HG03025 (cell line): ENCODE data around the gene KRT6A.

Source experiments
- ATAC-seq: cut with Tn5 transposase; IDR thresholded peaks from one replicate; pipeline ENCODE4 v1.9.1; 2021; ENCODE audit warnings: mild to moderate bottlenecking, moderate library complexity; ENCODE audit not compliant: unreplicated experiment, low FRiP score

The KRT6A gene

DNA sequence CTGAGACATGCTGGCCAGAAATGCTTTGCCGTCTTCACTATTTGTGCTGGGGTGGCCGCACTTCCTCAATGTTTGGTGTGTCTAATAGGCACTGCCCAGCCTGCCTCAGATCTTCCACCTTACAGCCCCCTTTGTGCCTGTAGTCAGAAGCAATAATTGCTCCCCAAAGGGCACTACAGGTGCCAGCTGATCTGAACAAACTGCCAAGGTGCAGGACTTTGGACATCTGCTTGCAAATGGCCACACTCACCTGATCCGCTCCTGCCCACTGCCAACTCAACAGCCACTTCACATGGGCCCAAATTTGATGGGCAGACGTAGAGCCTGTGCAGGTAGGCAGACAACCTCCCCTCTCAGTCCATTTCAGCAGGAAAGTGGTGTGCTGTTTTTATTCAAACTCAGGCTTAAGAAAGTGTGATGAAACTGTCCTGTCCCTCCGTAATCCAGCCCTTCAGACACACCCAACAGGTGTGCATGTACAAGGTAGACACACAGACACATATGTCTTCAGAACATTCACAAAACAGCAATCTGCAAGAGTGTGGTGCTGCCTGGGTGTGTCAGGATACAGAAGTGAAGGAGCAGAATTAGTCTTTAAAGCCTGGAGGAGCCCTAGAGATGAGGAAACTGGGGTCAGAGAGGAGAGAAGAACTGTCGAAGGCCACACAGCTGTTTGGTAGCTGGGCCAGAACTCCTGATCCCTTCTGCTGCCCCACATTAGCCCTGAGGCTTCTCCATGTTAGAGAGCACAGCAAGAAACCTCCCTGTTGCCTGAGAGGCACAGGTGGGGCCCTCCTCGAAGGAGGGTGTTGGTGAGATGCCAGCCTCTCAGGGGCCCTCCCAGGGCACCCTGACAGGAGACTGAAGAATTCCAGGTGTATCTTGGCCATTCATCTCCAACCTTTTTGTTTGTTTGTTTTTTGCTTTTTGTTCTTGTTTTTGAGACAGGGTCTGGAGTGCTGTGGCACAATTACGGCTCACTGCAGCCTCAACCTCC lies 54.5 kb downstream of the KRT6A start:
- no peak for ATAC-seq

DNA sequence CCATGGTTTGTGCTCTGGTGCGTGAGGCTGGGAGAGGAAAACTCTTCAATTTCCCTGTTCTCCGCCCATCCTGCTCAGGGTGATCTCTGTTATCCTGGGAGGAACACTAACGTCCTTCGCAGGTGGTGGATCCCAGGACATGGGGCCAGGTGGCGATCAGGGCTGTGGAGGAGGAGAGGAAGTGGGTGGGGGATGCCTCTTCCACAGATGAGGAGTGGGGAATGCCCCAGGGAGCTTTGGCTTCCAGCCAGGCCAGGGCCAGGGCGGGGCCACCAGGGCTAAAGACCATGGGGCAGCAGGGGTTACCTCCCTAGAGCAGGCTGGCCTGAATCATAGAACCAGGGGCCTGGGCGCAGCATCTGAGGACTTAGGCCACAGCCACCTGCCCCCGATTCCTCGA lies 55.5 kb downstream of the KRT6A start:
- no peak for ATAC-seq
